Neutrophil (primary cell): ENCODE measurements around the gene SELENOF.

ENCODE experiments used
- H3K27ac ChIP-seq: fragments of 200-600 bp; sonication (generic); 2 replicates; pipeline ENCODE4 v1.5.1; 2016; ENCODE audit warnings: mild to moderate bottlenecking, moderate library complexity
- H3K27me3 ChIP-seq: fragments of 200-600 bp; sonication (generic); 2 replicates; pipeline ENCODE4 v1.6.0; 2016; ENCODE audit warnings: mild to moderate bottlenecking
- H3K36me3 ChIP-seq: fragments of 200-600 bp; sonication (generic); 2 replicates; pipeline ENCODE4 v1.5.1; 2017
- H3K4me1 ChIP-seq, 2 experiments: fragments of 200-600 bp in 1 of 2; sonication (generic) in 1 of 2; 1 replicate in 1 of 2; 2 replicates in 1 of 2; pipeline versions ENCODE4 v1.5.1 to v1.6.1; 2013 to 2016; ENCODE audit warnings: low read depth in 1 of 2, low read length in 1 of 2, mild to moderate bottlenecking in 1 of 2, moderate library complexity in 1 of 2; ENCODE audit not compliant: control insufficient read depth in 1 of 2, insufficient read depth in 1 of 2
- H3K4me3 ChIP-seq, 2 experiments: fragments of 200-600 bp in 1 of 2; sonication (generic) in 1 of 2; 1 replicate in 1 of 2; 2 replicates in 1 of 2; pipeline ENCODE4 v1.5.1; 2013 to 2016; ENCODE audit warnings: low read depth in 1 of 2, low read length in 1 of 2, mild to moderate bottlenecking in 1 of 2, moderate library complexity in 1 of 2
- H3K9me3 ChIP-seq: fragments of 200-600 bp; sonication (generic); 2 replicates; pipeline ENCODE4 v1.5.1; 2016
- TF ChIP-seq, protein P1 (sequence below): fragments of 200-600 bp; sonication (generic); IDR thresholded peaks from 2 replicates; pipeline ENCODE4 v1.5.1; 2016; ENCODE audit warnings: antibody characterized with exemption

The SELENOF gene

GRCh38 chr1:86924324-86924960 is 10.5 kb upstream of the SELENOF start:
- Histone ChIP-seq H3K36me3 (no peaks in the 10 kb centered on the region), H3K27ac (no peak overlapping the region), H3K27me3 (no peaks in the 10 kb centered on the region), H3K9me3 (no peaks in the 10 kb centered on the region), H3K4me1 (no peaks in the 10 kb centered on the region), H3K4me3 (no peak overlapping the region)
- TF ChIP-seq, protein P1, sequence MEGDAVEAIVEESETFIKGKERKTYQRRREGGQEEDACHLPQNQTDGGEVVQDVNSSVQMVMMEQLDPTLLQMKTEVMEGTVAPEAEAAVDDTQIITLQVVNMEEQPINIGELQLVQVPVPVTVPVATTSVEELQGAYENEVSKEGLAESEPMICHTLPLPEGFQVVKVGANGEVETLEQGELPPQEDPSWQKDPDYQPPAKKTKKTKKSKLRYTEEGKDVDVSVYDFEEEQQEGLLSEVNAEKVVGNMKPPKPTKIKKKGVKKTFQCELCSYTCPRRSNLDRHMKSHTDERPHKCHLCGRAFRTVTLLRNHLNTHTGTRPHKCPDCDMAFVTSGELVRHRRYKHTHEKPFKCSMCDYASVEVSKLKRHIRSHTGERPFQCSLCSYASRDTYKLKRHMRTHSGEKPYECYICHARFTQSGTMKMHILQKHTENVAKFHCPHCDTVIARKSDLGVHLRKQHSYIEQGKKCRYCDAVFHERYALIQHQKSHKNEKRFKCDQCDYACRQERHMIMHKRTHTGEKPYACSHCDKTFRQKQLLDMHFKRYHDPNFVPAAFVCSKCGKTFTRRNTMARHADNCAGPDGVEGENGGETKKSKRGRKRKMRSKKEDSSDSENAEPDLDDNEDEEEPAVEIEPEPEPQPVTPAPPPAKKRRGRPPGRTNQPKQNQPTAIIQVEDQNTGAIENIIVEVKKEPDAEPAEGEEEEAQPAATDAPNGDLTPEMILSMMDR = no peak

- Histone ChIP-seq H3K4me1 (no peaks in the 10 kb centered on the region), H3K27me3 (no peaks in the 10 kb centered on the region), H3K36me3 (no peaks in the 10 kb centered on the region), H3K9me3 (no peaks in the 10 kb centered on the region), H3K27ac (no peak overlapping the region), H3K4me3 (no peak overlapping the region)
- TF ChIP-seq, protein P1 = no peak
These were observed 8.5 kb upstream of the SELENOF start for GRCh38 chr1:86922445-86922844.

- Histone ChIP-seq H3K36me3 (no peaks in the 10 kb centered on the region), H3K4me3 (no peak overlapping the region), H3K4me1 (peaks cover 21 to 26% of the 10 kb centered on the region in 2 experiments), H3K9me3 (no peaks in the 10 kb centered on the region), H3K27ac (no peak overlapping the region), H3K27me3 (peaks cover 11% of the 10 kb centered on the region)
- TF ChIP-seq, protein P1 = no peak
These were observed 2.8 kb upstream of the SELENOF start for GRCh38 chr1:86916752-86917151.

DNA sequence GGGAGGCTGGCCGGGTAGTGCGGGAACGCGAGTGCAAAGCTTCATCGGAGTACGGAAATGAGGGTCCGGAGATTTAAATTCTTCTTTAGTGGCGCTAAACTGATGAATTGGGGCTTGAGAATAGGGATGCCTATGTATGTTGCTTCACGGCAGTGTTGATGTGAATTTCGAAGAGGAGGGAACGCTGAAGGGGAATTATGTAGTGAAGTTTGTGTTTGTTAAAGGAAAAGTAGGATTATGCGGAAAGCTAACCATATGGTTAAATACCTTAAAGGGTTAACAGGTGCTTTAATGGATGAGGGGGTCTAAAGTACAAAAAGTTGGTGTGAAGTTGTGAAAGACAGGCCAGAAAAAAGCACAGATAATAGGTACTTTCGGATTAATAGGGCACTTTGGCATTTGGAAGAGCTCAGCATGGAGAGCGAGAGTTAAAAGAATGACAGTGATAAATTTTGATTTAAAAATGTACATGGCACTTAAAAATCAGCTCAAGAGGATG is 1.9 kb upstream of the SELENOF start:
- H3K27me3 ChIP-seq = peaks cover 11% of the 10 kb centered on the region
- H3K9me3 ChIP-seq = no peaks in the 10 kb centered on the region
- TF ChIP-seq, protein P1 = no peak
- peaks cover 21 to 26% of the 10 kb centered on the region in 2 experiments for H3K4me1 ChIP-seq
- H3K27ac ChIP-seq = no peak overlapping the region
- peak overlapping the region; percentile 69 to 81 for H3K4me3 ChIP-seq
- H3K36me3 ChIP-seq = no peaks in the 10 kb centered on the region

GRCh38 chr1:86914998-86915736 is 1.2 kb upstream of the SELENOF start:
- Histone ChIP-seq H3K36me3 (peaks cover 2% of the 10 kb centered on the region), H3K4me3 (peak overlapping the region; percentile 69 to 81), H3K27me3 (peaks cover 11% of the 10 kb centered on the region), H3K4me1 (peaks cover 21 to 26% of the 10 kb centered on the region in 2 experiments), H3K9me3 (no peaks in the 10 kb centered on the region), H3K27ac (peak overlapping the region; percentile 93)
- TF ChIP-seq, protein P1 = no peak
